OCI-LY3 (cell line): ENCODE data around the gene SMURF1.

ENCODE experiments used
- H2AFZ ChIP-seq: fragments of 200-600, 300-600 bp; shearing (Covaris generic); 2 replicates; pipeline ENCODE4 v1.6.0; 2014; ENCODE audit warnings: antibody characterized with exemption, low read depth, low read length
- H3K27ac ChIP-seq: fragments of 200-600, 300-600 bp; sonication (generic); 2 replicates; pipeline ENCODE4 v1.5.1; 2014; ENCODE audit warnings: mild to moderate bottlenecking, low read length, moderate library complexity, mixed read lengths
- H3K27me3 ChIP-seq: fragments of 200-600, 300-600 bp; sonication (generic); 2 replicates; pipeline ENCODE4 v1.6.1; 2014; ENCODE audit warnings: low read depth, low read length, mixed read lengths
- H3K36me3 ChIP-seq: fragments of 200-600, 300-600 bp; sonication (generic); replicated peaks from 2 replicates; pipeline ENCODE3; 2014; ENCODE audit warnings: low read depth, low read length, mixed read lengths
- H3K4me1 ChIP-seq: fragments of 300-600, 200-600 bp; sonication (generic); 2 replicates; pipeline ENCODE4 v1.6.1; 2014; ENCODE audit warnings: low read length, mixed read lengths
- H3K4me2 ChIP-seq: fragments of 200-600, 300-600 bp; sonication (generic); 2 replicates; pipeline ENCODE4 v1.6.1; 2014; ENCODE audit warnings: low read length, mixed read lengths
- H3K4me3 ChIP-seq: fragments of 300-600, 200-600 bp; sonication (generic); 2 replicates; pipeline ENCODE4 v1.5.1; 2014; ENCODE audit warnings: antibody characterized with exemption, mild to moderate bottlenecking, low read length, moderate library complexity
- H3K79me2 ChIP-seq: fragments of 300-600, 200-600 bp; shearing (Covaris generic); 2 replicates; pipeline ENCODE4 v1.6.1; 2014; ENCODE audit warnings: mild to moderate bottlenecking, low read length, mixed read lengths
- H3K9ac ChIP-seq: fragments of 300-600, 200-600 bp; shearing (Covaris generic); 2 replicates; pipeline ENCODE4 v1.6.0; 2014; ENCODE audit warnings: mild to moderate bottlenecking, low read length, moderate library complexity
- H3K9me3 ChIP-seq: fragments of 200-600, 300-600 bp; shearing (Covaris generic); 2 replicates; pipeline ENCODE4 v1.6.1; 2014; ENCODE audit warnings: low read length, mixed read lengths; ENCODE audit not compliant: insufficient read depth
- H4K20me1 ChIP-seq: fragments of 200-600, 300-600 bp; sonication (generic); 2 replicates; pipeline ENCODE4 v1.6.1; 2016; ENCODE audit warnings: low read length, mixed read lengths; ENCODE audit not compliant: insufficient read depth
- CTCF ChIP-seq: fragments of 200-600, 300-600 bp; sonication (generic); IDR thresholded peaks from 2 replicates; pipeline ENCODE4 v1.5.1; 2014; ENCODE audit warnings: antibody characterized with exemption, low read length, low read depth
- EZH2phosphoT487 ChIP-seq: fragments of 200-600 bp; shearing (Covaris generic); IDR thresholded peaks from 2 replicates; pipeline ENCODE4 v1.6.1; 2018; ENCODE audit warnings: antibody characterized with exemption, mixed run types, low read depth

SMURF1 gene

GRCh38 chr7:98992076-98992475 is 151.8 kb downstream of the SMURF1 start:
- H2AFZ ChIP-seq = no peak overlapping the region
- H3K79me2 ChIP-seq = no peaks in the 10 kb centered on the region
- no peaks in the 10 kb centered on the region for H3K4me1 ChIP-seq
- no peak overlapping the region for H3K4me2 ChIP-seq
- no peak overlapping the region for H3K4me3 ChIP-seq
- no peaks in the 10 kb centered on the region for H3K27me3 ChIP-seq
- H3K9ac ChIP-seq = no peak overlapping the region
- H3K36me3 ChIP-seq = peaks cover 71% of the 10 kb centered on the region
- no peak overlapping the region for H3K27ac ChIP-seq
- no peaks in the 10 kb centered on the region for H4K20me1 ChIP-seq
- no peaks in the 10 kb centered on the region for H3K9me3 ChIP-seq
- no peak for TF ChIP-seq CTCF
- no peak for TF ChIP-seq EZH2phosphoT487

- Histone ChIP-seq H3K9me3 (no peaks in the 10 kb centered on the region), H3K36me3 (peaks cover 78% of the 10 kb centered on the region), H3K27ac (no peak overlapping the region), H3K9ac (no peak overlapping the region), H3K79me2 (no peaks in the 10 kb centered on the region), H4K20me1 (no peaks in the 10 kb centered on the region), H3K4me3 (no peak overlapping the region), H3K4me1 (no peaks in the 10 kb centered on the region), H3K4me2 (no peak overlapping the region), H2AFZ (no peak overlapping the region), H3K27me3 (no peaks in the 10 kb centered on the region)
- no peak for TF ChIP-seq CTCF
- TF ChIP-seq EZH2phosphoT487 = no peak
Observed at GRCh38 chr7:98991141-98991540, 152.8 kb downstream of the SMURF1 start.

GRCh38 chr7:98990356-98990755 is 153.6 kb downstream of the SMURF1 start:
- TF ChIP-seq EZH2phosphoT487 = no peak
- no peak for TF ChIP-seq CTCF
- H3K79me2 ChIP-seq = no peaks in the 10 kb centered on the region
- no peaks in the 10 kb centered on the region for H3K27me3 ChIP-seq
- H3K4me2 ChIP-seq = no peak overlapping the region
- no peaks in the 10 kb centered on the region for H3K4me1 ChIP-seq
- peaks cover 80% of the 10 kb centered on the region for H3K36me3 ChIP-seq
- H3K9ac ChIP-seq = no peak overlapping the region
- no peak overlapping the region for H2AFZ ChIP-seq
- H3K4me3 ChIP-seq = no peak overlapping the region
- H4K20me1 ChIP-seq = no peaks in the 10 kb centered on the region
- no peaks in the 10 kb centered on the region; the same call in 1 of the 2 replicates for H3K9me3 ChIP-seq
- H3K27ac ChIP-seq = no peak overlapping the region

- Histone ChIP-seq H3K9ac (no peak overlapping the region), H3K27me3 (no peaks in the 10 kb centered on the region), H3K4me2 (no peak overlapping the region), H3K79me2 (no peaks in the 10 kb centered on the region), H3K27ac (no peak overlapping the region), H3K4me1 (no peaks in the 10 kb centered on the region), H3K4me3 (no peak overlapping the region), H3K9me3 (no peaks in the 10 kb centered on the region; the same call in 1 of the 2 replicates), H4K20me1 (no peaks in the 10 kb centered on the region), H2AFZ (no peak overlapping the region), H3K36me3 (peaks cover 87% of the 10 kb centered on the region)
- TF ChIP-seq CTCF (no peak), EZH2phosphoT487 (no peak)
Observed at GRCh38 chr7:98988641-98989040, 155.3 kb downstream of the SMURF1 start.
